GM19099 (cell line): ENCODE measurements around the gene PTPRT.

ENCODE experiments used
- POLR2A ChIP-seq: IDR thresholded peaks from 3 replicates; pipeline ENCODE4 v1.6.1; 2011; ENCODE audit warnings: low read depth; ENCODE audit not compliant: insufficient read length; ENCODE audit errors: extremely low read depth

The PTPRT gene

DNA sequence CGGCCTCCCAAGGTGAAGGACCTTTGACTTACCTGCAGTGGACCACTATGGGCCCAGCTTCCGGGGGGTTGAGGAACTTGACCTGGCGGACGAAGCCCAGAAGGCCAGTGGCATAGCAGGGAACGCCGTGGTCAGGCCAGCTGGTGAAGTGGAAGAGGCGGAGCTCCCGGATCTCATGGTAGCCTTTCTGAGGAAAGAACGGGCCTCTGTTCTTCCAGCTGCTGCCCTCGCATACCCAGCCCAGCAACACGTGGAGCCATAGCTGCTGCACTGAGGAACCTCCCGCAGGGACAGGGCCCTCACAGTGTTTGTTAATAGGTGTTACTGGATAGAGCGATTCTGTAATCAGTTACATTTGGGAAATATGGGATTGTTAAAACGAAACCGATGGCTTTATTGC, 1079.4 kb downstream of the PTPRT start:
- no peak for TF ChIP-seq POLR2A

DNA sequence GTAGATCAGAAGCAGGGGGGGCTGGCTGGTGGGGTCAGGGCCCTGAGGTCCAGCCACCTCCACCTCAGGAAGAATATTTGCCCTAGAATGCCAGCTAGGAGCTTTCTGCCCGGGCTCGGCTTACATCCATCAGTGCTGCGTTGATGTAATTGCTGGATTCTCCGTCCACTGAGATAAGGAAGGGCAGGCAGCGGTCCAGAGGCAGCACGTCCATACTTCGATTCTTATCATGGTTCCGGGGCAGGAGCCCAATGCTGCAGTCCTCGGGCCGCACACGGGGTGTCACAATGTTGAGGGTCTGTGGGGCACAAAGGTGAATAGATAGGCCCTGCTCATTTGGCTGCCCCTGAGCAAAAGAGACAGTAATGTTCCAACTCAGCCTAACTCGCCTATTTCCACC, 1087.7 kb downstream of the PTPRT start:
- no peak for TF ChIP-seq POLR2A

DNA sequence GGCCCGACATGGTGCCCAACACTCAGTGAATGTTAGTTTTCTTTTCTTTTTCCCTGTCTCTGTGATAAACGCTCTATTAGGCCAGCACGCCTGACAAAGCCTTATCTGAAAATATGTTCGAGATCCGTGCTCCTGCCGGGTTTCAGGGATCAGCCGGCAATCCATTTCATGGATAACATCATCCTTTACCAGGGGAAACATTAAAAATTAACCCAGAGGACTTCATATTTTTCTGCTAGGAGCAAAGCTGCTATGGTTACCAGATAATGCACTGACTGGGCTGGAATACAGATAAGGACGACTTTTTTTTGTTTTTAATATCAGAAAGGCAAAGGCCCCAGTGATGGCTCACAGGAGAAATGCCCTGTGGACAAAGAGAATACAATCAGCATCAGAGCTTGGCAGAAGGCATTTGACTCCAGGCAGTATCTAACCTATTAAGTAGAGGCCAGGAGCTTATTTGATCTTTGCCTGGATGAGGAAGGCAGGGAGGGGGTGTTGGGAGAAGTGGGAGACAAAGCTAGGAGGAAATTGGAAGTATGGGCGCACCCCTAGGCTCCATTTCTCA, 1089.5 kb downstream of the PTPRT start:
- no peak for TF ChIP-seq POLR2A

DNA sequence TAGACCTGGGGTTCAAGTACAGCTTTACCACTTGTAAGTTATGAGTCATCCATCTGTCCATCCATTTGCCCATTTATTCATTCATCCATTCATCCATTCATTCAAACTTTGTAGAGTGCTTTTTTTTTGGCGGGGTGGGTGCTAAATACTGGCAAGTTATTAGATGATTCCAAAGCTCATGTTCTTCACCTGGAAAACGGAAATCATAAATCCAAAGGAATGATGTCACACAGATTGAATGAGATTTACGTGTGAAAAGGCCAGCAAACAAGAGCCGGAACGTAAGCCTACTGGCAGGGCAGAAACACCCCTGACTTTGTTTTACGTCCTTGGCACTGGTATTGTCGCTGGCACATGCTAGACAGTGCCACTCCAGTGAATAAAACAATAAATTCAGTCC, 1090.6 kb downstream of the PTPRT start:
- TF ChIP-seq POLR2A, result no peak

DNA sequence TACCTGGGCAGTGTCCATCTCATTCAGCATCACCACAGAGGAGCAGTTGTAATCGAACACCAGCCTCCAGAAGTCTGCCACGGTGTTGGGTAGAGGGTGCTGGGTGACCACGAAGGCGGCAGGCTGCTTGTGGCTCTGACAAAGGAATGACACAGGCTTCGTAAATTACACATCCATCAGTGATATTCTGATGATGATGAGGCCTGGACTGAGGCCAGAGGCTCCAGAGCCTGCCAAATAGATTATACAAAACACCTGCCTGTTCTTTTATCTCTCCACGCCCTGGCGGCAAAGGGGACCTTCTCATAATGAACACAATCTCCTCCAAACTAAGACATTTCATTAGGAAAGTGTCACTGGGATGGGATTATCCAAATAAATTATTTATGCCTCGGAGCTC, 1091.3 kb downstream of the PTPRT start:
- TF ChIP-seq POLR2A, result no peak

DNA sequence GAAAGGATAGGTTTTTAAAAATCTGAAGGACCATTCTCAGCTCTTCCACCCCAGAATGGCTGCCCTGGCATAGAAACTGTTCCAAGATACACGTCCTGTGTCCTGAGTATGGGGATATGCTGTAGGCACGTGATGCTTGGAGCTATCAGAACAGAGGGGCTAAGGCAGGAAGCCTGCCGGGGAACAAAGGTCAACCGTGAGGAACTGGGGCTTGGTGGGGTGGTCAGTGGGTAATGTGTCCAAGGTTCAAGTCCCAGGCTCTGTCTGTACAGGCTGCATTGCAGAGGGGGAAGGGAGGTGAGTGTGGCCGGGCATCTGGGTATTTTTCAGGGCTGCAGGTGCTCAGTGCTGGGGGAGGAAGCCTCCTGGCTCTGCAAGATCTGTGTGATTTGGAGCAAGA, 1092.0 kb downstream of the PTPRT start:
- TF ChIP-seq POLR2A, result no peak

DNA sequence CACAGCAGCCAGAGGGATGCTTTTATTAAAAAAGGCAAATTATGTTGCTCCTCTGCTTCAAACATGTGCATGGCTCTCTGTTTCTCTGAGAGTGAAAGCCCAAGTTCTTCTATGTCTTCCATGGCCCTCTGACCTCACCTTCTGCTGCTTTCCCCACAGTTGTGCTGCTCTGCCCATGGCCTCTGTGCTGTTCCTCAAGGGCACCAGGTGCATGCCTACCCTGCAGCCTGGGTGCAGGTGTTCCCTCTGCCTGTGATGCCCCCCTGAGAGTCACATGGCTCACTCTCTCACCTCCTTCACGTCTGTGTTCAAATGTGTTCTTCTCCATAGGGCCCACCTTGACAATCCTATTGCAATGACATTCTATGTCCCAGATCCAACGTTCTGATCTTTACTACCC, 1094.5 kb downstream of the PTPRT start:
- TF ChIP-seq POLR2A, result no peak

DNA sequence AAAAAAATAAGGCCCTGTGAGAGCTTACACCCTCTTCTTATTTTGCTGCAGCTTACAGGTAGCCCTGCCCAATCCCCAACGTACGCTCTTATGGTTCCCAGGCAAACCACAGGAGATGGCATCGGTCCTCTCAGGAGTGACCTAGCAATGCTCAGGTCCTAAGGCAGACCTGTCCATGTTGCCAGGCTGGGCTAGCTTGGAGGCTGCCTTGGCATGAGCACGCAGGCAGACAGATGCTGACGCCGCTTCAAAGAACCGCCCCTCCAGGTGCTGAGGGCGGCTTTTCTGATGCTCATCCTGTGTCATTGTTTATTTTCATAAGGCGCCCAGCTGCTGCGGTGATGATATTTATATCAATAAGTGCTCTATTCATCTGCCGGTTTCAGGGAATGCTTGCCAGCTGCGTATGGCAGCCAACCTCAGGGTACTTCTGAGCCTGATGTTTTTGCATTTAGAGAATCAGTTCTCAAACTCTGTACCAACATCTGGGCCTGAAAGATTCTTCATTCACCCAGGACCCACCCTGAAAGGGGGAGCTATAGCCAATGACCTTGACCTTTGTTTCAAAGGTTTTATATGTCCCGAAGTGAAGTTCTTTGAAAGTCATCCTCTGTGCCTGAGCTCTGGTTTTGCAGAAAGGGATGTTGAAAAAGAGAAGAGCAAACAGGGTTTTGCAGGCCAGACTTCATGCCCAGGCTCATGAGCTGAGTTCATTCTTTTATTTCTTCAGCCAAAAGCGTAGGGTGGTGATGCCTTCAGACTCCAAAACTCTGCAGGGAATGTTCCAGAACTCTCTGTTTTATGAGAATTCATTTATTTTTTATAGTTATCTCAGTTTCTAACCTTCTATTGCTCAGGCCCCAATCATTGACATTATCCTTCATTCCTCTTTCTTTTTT, 1095.9 kb downstream of the PTPRT start:
- no peak for TF ChIP-seq POLR2A

DNA sequence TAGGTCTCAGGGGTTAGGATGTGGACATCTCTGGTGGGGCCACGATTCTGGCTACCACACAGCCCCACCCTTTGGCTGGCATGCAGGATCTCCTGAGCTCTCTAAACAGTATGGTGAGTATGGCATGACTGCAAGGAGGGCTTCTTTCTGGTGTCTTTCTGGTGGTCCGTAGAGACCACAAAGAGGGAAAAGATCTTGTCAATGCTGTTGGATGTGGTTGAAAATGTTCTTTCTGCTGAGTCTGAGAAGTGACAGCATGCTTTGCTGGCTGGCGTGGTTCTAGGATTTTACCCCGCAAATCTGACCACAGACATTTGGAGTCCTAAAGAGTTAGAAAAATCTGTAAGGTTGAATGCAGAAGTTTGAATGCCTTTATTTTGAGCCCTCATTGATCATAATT, 1096.7 kb downstream of the PTPRT start:
- TF ChIP-seq POLR2A, result no peak

DNA sequence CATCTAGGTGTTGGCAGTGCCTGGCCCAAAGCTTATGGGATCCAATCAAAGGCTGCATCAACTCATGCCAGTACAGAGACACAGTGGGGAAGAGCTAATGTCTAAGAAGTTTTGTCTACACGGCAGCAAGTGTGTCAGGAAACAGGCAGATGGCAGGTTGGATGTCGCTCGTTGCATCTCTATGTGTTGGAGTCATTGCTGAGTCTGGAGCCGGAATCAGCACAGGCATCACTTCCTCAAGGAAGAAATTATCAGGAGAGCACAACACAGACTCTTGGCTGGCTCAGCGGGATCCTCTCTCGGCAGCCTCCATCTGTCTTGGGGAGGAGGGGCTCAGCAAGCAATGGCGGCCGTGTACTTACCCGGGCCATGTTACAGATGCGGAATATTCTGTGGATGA, 1104.3 kb downstream of the PTPRT start:
- no peak for TF ChIP-seq POLR2A

DNA sequence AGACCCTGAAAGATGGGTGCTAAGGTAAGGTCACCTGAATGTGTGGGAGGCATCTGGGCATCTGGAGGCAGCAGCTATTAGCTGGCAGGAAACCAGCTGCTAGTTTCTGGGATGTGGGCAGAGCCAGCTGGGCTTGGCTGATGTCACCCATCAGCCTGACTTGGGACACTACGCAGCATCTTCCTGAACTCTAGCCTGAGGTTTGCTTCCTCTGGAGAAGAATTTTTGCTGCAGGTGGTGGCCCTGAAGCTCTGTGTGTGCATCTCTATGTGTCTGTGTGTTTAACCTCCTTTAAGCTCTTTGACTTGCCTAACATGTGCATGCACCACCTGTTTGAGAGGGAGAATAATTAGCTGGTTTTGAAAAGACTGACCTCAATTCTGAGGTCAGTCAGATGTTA, 1106.4 kb downstream of the PTPRT start:
- no peak for TF ChIP-seq POLR2A

DNA sequence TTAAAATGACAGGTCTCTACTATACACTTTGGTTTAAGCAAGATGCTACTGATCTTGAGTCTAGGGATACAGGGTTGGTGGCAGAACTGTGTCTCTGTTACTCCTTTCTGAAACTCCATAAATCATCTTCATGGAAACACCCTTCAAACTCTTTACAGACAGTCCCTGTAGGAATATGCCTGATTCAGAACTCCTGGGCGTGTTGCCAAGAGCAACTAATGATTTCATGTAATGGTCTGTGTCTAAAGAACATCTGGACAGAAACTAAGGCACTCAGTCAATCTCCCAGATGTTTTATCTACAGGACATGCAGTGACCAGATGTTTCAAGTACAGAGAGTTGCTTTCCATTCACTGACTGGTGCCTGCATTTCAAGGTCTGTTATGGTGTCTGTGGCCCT, 1107.1 kb downstream of the PTPRT start:
- no peak for TF ChIP-seq POLR2A

DNA sequence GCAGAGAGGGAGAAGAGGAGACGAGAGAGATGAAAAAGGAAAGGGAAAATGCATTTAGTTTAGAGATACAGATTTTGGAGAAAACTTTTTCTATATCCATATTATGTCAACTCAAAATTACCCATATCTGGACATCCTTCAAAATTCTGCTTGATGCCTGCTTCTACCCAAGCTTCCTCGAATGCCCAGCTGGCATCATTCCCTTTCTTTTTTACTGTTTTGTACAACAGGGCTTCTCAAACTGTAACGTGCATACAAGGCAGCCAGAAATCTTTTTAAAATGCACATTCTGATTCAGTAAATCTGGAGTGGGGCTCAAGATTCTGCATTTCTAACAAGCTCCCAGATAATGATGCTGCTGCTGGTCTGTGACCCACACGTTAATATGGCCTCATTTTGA, 1108.8 kb downstream of the PTPRT start:
- no peak for TF ChIP-seq POLR2A

DNA sequence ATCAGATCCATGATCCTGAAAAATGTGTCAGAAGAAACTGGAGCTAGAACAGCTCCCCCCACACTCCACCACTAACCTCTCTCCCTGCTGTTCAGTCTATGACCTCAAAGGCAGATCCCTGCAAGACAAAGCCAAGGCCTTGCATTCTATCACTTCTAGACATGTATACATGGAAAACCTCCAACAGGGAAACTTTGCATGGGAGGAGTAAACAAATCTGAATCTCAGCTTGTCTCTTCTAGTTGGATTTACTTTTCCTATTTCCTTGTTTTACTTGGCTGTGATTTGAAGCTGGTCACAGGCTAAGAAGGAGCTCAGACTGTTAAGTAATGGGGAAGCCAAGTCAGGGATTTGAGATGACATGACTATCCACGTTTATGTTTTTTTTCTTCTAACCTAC, 1114.8 kb downstream of the PTPRT start:
- no peak for TF ChIP-seq POLR2A

DNA sequence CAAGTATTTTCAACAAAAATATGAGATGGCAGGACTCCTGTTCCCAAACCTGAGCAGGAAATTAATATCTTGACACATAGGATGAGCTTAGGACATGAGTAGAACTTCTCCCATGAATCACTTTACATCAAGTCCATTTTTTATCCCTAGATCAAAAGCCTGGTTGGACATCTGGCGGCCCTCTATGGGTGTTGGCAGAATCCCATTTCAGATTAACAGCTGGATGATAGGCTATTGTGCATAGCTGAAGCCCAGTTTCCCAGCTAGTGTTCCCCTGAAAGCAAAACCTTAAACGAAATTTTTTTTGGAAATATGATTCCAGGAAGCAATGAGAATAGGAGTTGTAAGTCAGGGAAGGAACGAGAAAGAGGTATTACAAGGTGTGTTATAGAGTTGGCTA, 1122.1 kb downstream of the PTPRT start:
- no peak for TF ChIP-seq POLR2A

DNA sequence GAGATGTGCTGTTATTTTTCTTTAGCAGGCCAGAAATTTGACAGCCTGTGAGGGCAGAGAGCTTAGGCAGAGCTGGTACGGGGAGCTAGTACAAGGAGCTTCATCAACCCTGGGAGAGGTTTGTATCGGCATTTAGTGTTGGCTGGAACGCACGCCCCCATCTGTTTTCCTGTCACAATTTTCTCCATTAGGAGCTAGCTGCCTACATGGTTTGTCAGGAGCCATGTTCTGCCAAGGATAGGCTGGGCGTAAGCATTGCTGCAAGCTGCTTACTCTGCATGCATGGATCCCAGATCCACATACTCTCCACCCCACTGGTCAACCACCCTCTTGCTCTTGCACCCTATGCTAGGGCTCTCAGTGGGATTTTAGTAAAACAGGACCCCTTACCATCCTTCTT, 1122.5 kb downstream of the PTPRT start:
- no peak for TF ChIP-seq POLR2A
